Activated CD8-positive, alpha-beta T cell treated with anti-CD3 and anti-CD28 coated beads, Interleukin-2, amount 10 ng/mL, durations not matched to agents 7 days and 5 days (primary cell): ENCODE measurements around the gene LCE1B. TPM values are rescaled to one million over a fixed set of nuclear protein-coding genes. Genes with fewer than 3 reads are reported as not detected.

Experiments
- total RNA-seq, 2 experiments: library from RNA; stranded (reverse); gene quantifications; one replicate each; pipeline ENCODE4 v1.2.3, GENCODE V29; 2021

The LCE1B gene
- total RNA-seq, 2 experiments from 2014 or later: not detected

Other genes with a start within 250 kb of the LCE1B start
- not detected for gene LCE3E, start 245.2 kb upstream of the LCE1B start, total RNA-seq
- gene LCE3D, start 231.5 kb upstream of the LCE1B start, total RNA-seq: not detected
- gene LCE3C, start 211.7 kb upstream of the LCE1B start, total RNA-seq: not detected
- gene LCE3B, start 198.2 kb upstream of the LCE1B start, total RNA-seq: not detected
- not detected for gene LCE3A, start 188.9 kb upstream of the LCE1B start, total RNA-seq
- gene LCE2D, start 148.6 kb upstream of the LCE1B start, total RNA-seq: not detected
- gene LCE2C, start 136.7 kb upstream of the LCE1B start, total RNA-seq: not detected
- not detected for gene LCE2B, start 125.8 kb upstream of the LCE1B start, total RNA-seq
- not detected for gene LCE2A, start 113.6 kb upstream of the LCE1B start, total RNA-seq
- not detected for gene LCE4A, start 103.8 kb upstream of the LCE1B start, total RNA-seq
- gene KPRP, start 53.9 kb upstream of the LCE1B start, total RNA-seq: not detected
- not detected for gene LCE1F, start 36.8 kb upstream of the LCE1B start, total RNA-seq
- not detected for gene LCE1E, start 25.7 kb upstream of the LCE1B start, total RNA-seq
- gene LCE1D, start 15.2 kb upstream of the LCE1B start, total RNA-seq: not detected
- not detected for gene LCE1C, start 5.3 kb upstream of the LCE1B start, total RNA-seq
- not detected for gene LCE1A, start 15.5 kb downstream of the LCE1B start, total RNA-seq
- not detected for gene LCE6A, start 30.9 kb downstream of the LCE1B start, total RNA-seq
- gene LCE7A, start 48.0 kb downstream of the LCE1B start, total RNA-seq: not detected
- not detected for gene SMCP, start 66.4 kb downstream of the LCE1B start, total RNA-seq
- gene IVL, start 96.6 kb downstream of the LCE1B start, total RNA-seq: not detected
- not detected for gene SPRR5, start 135.2 kb downstream of the LCE1B start, total RNA-seq
- gene SPRR4, start 158.7 kb downstream of the LCE1B start, total RNA-seq: not detected
- not detected for gene SPRR1A, start 172.1 kb downstream of the LCE1B start, total RNA-seq
- not detected for gene SPRR3, start 189.8 kb downstream of the LCE1B start, total RNA-seq
- gene SPRR1B, start 219.2 kb downstream of the LCE1B start, total RNA-seq: not detected
- gene SPRR2D, start 229.1 kb downstream of the LCE1B start, total RNA-seq: not detected
- not detected for gene SPRR2A, start 245.5 kb downstream of the LCE1B start, total RNA-seq